Hippocampal formation (tissue), 2 donors: ENCODE measurements around the gene CKM.

Experiments
- DNase-seq, 2 donors: peaks; one replicate each; lab custom pipeline; 2025; lab: John Stamatoyannopoulos, UW

CKM gene

GRCh38 chr19:45322744-45323281 is at the start of gene CKM:
Gene CKM (minus strand): TSS chr19:45322875. CDS start chr19:45319713, 3,162 bp downstream.
- no peak for DNase-seq

- DNase-seq = peak; percentile 95 to 99
Measured at GRCh38 chr19:45370410-45371204, 47.9 kb upstream of the CKM start, which contains the start of gene ERCC2. Gene ERCC2 (minus strand): TSS chr19:45370573. CDS start chr19:45370540, 33 bp downstream.

- no peak for DNase-seq
Measured at GRCh38 chr19:45368737-45369340, 46.2 kb upstream of the CKM start.

- DNase-seq = no peak
Measured at GRCh38 chr19:45368127-45368526, 45.5 kb upstream of the CKM start.

- DNase-seq = no peak
Measured at GRCh38 chr19:45364696-45365095, 42.0 kb upstream of the CKM start.

- DNase-seq = no peak
Measured at GRCh38 chr19:45363861-45364459, 41.3 kb upstream of the CKM start.

- no peak for DNase-seq
Measured at GRCh38 chr19:45362291-45362690, 39.6 kb upstream of the CKM start.

GRCh38 chr19:45361608-45362007 is 38.9 kb upstream of the CKM start:
- no peak for DNase-seq

GRCh38 chr19:45358213-45358792 is 35.6 kb upstream of the CKM start:
- DNase-seq = no peak

- DNase-seq = no peak
Measured at GRCh38 chr19:45357445-45357783, 34.7 kb upstream of the CKM start.

- DNase-seq = no peak
Measured at GRCh38 chr19:45356760-45357444, 34.2 kb upstream of the CKM start.

- no peak for DNase-seq
Measured at GRCh38 chr19:45355910-45356309, 33.2 kb upstream of the CKM start.

- DNase-seq = no peak
Measured at GRCh38 chr19:45355402-45355801, 32.7 kb upstream of the CKM start.

GRCh38 chr19:45354241-45354842 is 31.7 kb upstream of the CKM start:
- DNase-seq = no peak

GRCh38 chr19:45352914-45353796 is 30.5 kb upstream of the CKM start:
- DNase-seq = no peak

- DNase-seq = no peak
Measured at GRCh38 chr19:45352471-45352870, 29.8 kb upstream of the CKM start.

- DNase-seq = no peak
Measured at GRCh38 chr19:45352062-45352461, 29.4 kb upstream of the CKM start.

GRCh38 chr19:45351401-45351952 is 28.8 kb upstream of the CKM start:
- DNase-seq = no peak

GRCh38 chr19:45350477-45351058 is 27.9 kb upstream of the CKM start:
- no peak for DNase-seq

GRCh38 chr19:45349430-45349941 is 26.8 kb upstream of the CKM start:
- no peak for DNase-seq
